ENCODE measurements around the gene LONRF3. TPM values are rescaled to one million over a fixed set of nuclear protein-coding genes. Genes with fewer than 3 reads are reported as not detected.

LONRF3 gene
- total RNA-seq, 4 donors from 2014 or later: 1.2 to 4.1 (median 1.8) TPM

DNA sequence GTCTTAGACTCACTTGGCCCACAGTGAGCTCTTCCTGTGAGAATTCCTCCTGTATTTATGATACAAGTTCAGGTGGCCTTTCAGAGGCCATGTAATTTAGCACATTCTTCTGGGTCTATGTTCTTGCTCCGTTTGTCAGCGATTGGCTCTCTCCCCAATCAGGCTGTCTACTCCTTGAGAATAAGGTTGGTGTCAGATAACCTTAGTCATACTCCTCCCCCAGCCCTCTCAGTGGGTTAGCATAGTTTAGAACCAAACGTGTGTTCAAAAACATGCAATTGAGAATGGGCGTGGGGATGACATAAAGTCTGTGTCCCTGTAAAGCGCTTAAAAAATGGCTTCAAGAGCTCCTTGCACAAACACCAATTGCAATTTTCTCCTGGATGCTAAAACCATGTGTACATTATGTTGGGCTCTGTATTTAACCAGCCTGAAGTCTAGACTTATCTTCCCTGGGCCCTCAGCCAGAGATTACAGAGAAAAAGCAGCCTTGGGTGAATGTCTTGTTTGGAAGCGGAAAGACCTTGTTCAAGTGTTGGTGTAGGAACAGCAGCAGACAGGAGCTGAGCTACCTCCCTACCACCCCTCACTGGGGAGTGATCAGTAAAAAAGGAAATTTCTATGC lies 88.4 kb downstream of the LONRF3 start:
- Histone ChIP-seq H3K27me3 (no peaks in the 10 kb centered on the region), H3K4me1 (no peaks in the 10 kb centered on the region), H3K4me3 (no peak overlapping the region), H3K9me3 (no peaks in the 10 kb centered on the region), H3K27ac (no peak overlapping the region), H3K36me3 (no peaks in the 10 kb centered on the region)
- no peak for TF ChIP-seq EP300 (IDR thresholded peaks at IDR 0.05)
- no peak for TF ChIP-seq POLR2A (IDR thresholded peaks at IDR 0.05)
- no peak for DNase-seq (ENCODE audit: low spot score in 2 of 2)
- WGBS: 71% methylated on average over 6 of the region's 6 CpGs

DNA sequence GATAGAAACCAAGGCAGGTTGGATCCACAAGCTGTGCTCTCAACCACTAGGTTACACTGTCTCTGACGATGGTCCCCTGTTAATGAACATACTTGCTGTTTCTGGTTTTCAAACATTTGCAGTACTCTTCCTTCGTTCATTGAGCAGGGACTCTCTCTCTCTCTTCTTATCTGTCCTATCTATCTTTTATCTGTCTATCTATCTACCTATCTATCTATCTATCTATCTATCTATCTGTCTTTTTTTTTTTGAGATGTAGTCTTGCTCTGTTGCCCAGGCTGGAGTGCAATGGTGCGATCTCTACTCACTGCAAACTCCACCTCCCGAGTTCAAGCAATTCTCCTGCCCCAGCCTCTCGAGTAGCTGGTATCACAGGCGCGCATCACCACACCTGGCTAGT lies 89.0 kb downstream of the LONRF3 start:
- H3K4me1 ChIP-seq: no peaks in the 10 kb centered on the region
- no peak for DNase-seq (ENCODE audit: low spot score in 2 of 2)
- H3K27me3 ChIP-seq: no peaks in the 10 kb centered on the region
- no peak overlapping the region for H3K27ac ChIP-seq
- H3K4me3 ChIP-seq: no peak overlapping the region
- H3K36me3 ChIP-seq: no peaks in the 10 kb centered on the region
- 89% methylated on average over 7 of the region's 7 CpGs for WGBS
- H3K9me3 ChIP-seq: no peaks in the 10 kb centered on the region
- TF ChIP-seq POLR2AphosphoS5 (IDR thresholded peaks at IDR 0.05): no peak
- TF ChIP-seq, protein P1, sequence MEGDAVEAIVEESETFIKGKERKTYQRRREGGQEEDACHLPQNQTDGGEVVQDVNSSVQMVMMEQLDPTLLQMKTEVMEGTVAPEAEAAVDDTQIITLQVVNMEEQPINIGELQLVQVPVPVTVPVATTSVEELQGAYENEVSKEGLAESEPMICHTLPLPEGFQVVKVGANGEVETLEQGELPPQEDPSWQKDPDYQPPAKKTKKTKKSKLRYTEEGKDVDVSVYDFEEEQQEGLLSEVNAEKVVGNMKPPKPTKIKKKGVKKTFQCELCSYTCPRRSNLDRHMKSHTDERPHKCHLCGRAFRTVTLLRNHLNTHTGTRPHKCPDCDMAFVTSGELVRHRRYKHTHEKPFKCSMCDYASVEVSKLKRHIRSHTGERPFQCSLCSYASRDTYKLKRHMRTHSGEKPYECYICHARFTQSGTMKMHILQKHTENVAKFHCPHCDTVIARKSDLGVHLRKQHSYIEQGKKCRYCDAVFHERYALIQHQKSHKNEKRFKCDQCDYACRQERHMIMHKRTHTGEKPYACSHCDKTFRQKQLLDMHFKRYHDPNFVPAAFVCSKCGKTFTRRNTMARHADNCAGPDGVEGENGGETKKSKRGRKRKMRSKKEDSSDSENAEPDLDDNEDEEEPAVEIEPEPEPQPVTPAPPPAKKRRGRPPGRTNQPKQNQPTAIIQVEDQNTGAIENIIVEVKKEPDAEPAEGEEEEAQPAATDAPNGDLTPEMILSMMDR (IDR thresholded peaks at IDR 0.05): no peak
- TF ChIP-seq POLR2A (IDR thresholded peaks at IDR 0.05): no peak
- TF ChIP-seq EP300 (IDR thresholded peaks at IDR 0.05): no peak

DNA sequence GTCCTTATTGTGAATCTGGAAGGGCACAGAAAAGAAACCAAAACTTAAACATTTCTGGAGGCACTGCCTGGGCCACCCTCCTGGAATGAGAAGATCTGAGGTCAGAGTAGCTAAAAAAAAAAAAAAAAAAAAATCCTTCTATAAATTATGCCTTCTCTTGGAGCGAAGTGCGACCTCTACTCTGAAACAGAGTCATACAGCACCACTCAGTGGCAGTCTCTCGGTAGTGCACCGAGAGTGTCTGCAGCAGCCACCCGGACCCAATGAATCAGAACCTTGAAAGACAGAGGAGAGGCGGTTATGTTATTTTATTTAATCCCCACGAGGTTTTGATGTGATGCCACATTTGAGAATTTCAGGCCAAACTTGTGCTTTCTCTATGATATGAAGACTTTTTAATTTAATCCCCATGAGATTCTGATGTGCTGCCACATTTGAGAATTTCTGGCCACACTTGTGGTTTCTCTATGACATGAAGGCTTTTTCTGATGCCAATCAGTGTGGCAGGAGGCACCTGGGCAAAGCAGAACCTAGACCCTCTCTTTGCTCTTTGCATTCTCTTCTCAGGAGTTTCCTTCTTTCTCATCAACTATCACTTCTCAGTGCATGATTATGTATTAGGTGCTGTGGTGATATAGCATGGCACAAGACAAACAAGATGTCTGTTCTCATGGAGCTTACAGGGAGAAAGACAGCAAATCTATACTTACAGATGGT lies 92.8 kb downstream of the LONRF3 start:
- Histone ChIP-seq H3K36me3 (no peaks in the 10 kb centered on the region), H3K27ac (no peak overlapping the region), H3K4me3 (no peak overlapping the region), H3K27me3 (no peaks in the 10 kb centered on the region), H3K4me1 (no peaks in the 10 kb centered on the region), H3K9me3 (no peaks in the 10 kb centered on the region)
- TF ChIP-seq, protein P1 (IDR thresholded peaks at IDR 0.05): peak; percentile 36 to 42
- no peak for TF ChIP-seq POLR2AphosphoS5 (IDR thresholded peaks at IDR 0.05)
- 4% methylated on average over 7 of the region's 7 CpGs for whole genome bisulfite sequencing
- DNase-seq (ENCODE audit: low spot score in 2 of 2): no peak

Other genes with a start within 250 kb of the LONRF3 start
- 10 to 100 TPM; 20.7 to 26.2 (median 24.8) TPM for gene IL13RA1, start 247.0 kb upstream of the LONRF3 start, total RNA-seq
- not detected for gene ZCCHC12, start 150.8 kb upstream of the LONRF3 start, total RNA-seq
- gene CT47C1, start 98.4 kb downstream of the LONRF3 start, total RNA-seq: not detected
- under 1 TPM in 2 of 4 donors, not detected in 2; 0.05 to 0.13 TPM for gene KIAA1210, start 153.2 kb downstream of the LONRF3 start, total RNA-seq